ENCODE results near the gene AADACL4.
"Not testable (repeated sequence)": the region's sequence is repeated elsewhere in the genome, so short reads cannot be mapped to it uniquely, and the experiment has no call there.

Gene AADACL4

GRCh38 chr1:12665511-12665910 is 21.6 kb downstream of the AADACL4 start:
- no peak for TF ChIP-seq CTCF (IDR thresholded peaks at IDR 0.05; ENCODE audit: low read depth, low read length, missing control alignments)
- no peak overlapping the region for H3K4me3 ChIP-seq (ENCODE audit: low read depth, low read length)
- DNase-seq (ENCODE audit: low read depth), result no peak

- TF ChIP-seq CTCF (IDR thresholded peaks at IDR 0.05; ENCODE audit: low read depth, low read length, missing control alignments), result no peak
- no peak for DNase-seq (ENCODE audit: low read depth)
- no peak overlapping the region for H3K4me3 ChIP-seq (ENCODE audit: low read depth, low read length)
Measured at GRCh38 chr1:12666141-12666735, 22.4 kb downstream of the AADACL4 start.

- no peak overlapping the region for H3K4me3 ChIP-seq (ENCODE audit: low read depth, low read length)
- TF ChIP-seq CTCF (IDR thresholded peaks at IDR 0.05; ENCODE audit: low read depth, low read length, missing control alignments), result no peak
- no peak for DNase-seq (ENCODE audit: low read depth)
Measured at GRCh38 chr1:12669529-12670068, 25.7 kb downstream of the AADACL4 start.

GRCh38 chr1:12674358-12674757 is 30.5 kb downstream of the AADACL4 start:
- TF ChIP-seq CTCF (IDR thresholded peaks at IDR 0.05; ENCODE audit: low read depth, low read length, missing control alignments), result no peak
- DNase-seq (ENCODE audit: low read depth), result no peak
- no peak overlapping the region for H3K4me3 ChIP-seq (ENCODE audit: low read depth, low read length)

- DNase-seq (ENCODE audit: low read depth); H3K4me3 ChIP-seq (ENCODE audit: low read depth, low read length): not testable (repeated sequence)
Measured at GRCh38 chr1:12676122-12676521, 32.2 kb downstream of the AADACL4 start.

GRCh38 chr1:12677565-12677964 is 33.7 kb downstream of the AADACL4 start:
- TF ChIP-seq CTCF (IDR thresholded peaks at IDR 0.05; ENCODE audit: low read depth, low read length, missing control alignments), result no peak

GRCh38 chr1:12678350-12678749 is 34.5 kb downstream of the AADACL4 start:
- no peak for DNase-seq (ENCODE audit: low read depth)
- H3K4me3 ChIP-seq (ENCODE audit: low read depth, low read length), result no peak overlapping the region
- no peak for TF ChIP-seq CTCF (IDR thresholded peaks at IDR 0.05; ENCODE audit: low read depth, low read length, missing control alignments)

More at GRCh38 chr1:12677565-12677964, 33.7 kb downstream of the AADACL4 start:
- no peak overlapping the region for H3K4me3 ChIP-seq (ENCODE audit: low read depth, low read length)
- DNase-seq (ENCODE audit: low read depth), result no peak
